Large intestine (tissue), 3 donors: Measurements from ENCODE around the gene TIMM29. TPM values are rescaled to one million over a fixed set of nuclear protein-coding genes. Genes with fewer than 3 reads are reported as not detected.
A peak's percentile ranks its signal among the peaks of the same experiment; 100 is the strongest.

Source experiments
- DNase-seq, 2 donors: peaks; one replicate each; pipeline versions ENCODE4 v3.0.0 to v3.0.0-alpha.2; 2013
- H3K27ac ChIP-seq: one replicate; pipeline ENCODE4 v1.5.1; 2013; ENCODE audit warnings: low read length
- H3K27me3 ChIP-seq: 2 replicates; pipeline ENCODE4 v1.6.1; 2013; ENCODE audit warnings: low read length; ENCODE audit not compliant: control insufficient read depth, insufficient read depth
- H3K36me3 ChIP-seq: 2 replicates; pipeline ENCODE4 v1.6.1; 2013; ENCODE audit warnings: low read length; ENCODE audit not compliant: control insufficient read depth, insufficient read depth
- H3K4me1 ChIP-seq: one replicate; pipeline ENCODE4 v1.6.1; 2013; ENCODE audit warnings: low read length; ENCODE audit not compliant: control insufficient read depth, insufficient read depth
- H3K4me3 ChIP-seq: one replicate; pipeline ENCODE4 v1.5.1; 2013; ENCODE audit warnings: low read length
- H3K9me3 ChIP-seq: one replicate; pipeline ENCODE4 v1.6.1; 2013; ENCODE audit warnings: mild to moderate bottlenecking, low read depth, low read length, moderate library complexity; ENCODE audit not compliant: control insufficient read depth
- WGBS: methylation state at CpG from one replicate; pipeline ENCODE4 v1.1.5; 2013; ENCODE audit warnings: low lambda C conversion rate; ENCODE audit not compliant: insufficient coverage; 5-methylcytosine and 5-hydroxymethylcytosine counted together
- polyA plus RNA-seq: library from polyadenylated mRNA; unstranded; fragments of 120-200 nt; gene quantifications from one replicate; pipeline ENCODE4 v1.2.1, GENCODE V29; 2013

TIMM29 gene
- polyA plus RNA-seq, 1 donor, result 21.4 TPM

DNA sequence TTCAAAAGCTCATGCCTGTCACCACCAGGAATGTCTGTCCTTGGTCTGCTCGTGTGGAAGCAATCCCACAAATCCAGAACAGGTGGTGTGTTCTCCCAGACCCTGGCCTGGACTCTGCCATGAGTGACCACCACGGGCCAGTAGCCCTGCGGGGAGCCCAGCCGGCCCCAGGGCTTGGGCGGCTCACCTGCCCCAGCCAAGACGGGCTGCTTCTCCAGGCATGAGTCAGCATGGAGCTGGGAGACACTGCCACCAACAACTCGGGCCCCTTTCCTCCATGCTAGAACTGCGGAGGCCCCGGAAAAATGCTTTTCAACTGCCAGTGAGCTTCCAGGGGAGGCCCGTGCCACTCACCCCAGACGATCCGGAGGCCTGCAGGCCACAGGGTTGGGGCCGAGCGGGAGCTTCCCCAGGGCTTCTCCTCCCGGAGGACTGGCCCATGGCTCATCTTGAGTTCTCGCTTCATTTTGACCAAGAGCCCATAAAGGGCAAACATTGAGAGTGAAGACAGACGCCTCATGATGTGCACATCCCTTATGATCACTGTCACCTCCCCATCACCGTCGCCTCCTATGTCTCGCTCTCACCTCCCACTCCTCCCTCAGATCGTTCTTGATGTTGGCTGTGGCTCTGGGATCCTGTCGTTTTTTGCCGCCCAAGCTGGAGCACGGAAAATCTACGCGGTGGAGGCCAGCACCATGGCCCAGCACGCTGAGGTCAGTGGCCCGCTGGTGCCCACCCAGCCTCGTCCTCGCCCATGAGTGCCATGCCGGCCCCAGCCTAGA is 16.8 kb upstream of the TIMM29 start:
- H3K4me3 ChIP-seq, result no peak overlapping the region
- peaks cover 74% of the 10 kb centered on the region for H3K36me3 ChIP-seq
- no CpG with 5 or more reads among the region's 31 CpGs for WGBS
- H3K27me3 ChIP-seq, result no peaks in the 10 kb centered on the region
- H3K9me3 ChIP-seq, result no peaks in the 10 kb centered on the region
- H3K4me1 ChIP-seq, result peaks cover 9% of the 10 kb centered on the region
- no peak overlapping the region for H3K27ac ChIP-seq
- no peak for DNase-seq

DNA sequence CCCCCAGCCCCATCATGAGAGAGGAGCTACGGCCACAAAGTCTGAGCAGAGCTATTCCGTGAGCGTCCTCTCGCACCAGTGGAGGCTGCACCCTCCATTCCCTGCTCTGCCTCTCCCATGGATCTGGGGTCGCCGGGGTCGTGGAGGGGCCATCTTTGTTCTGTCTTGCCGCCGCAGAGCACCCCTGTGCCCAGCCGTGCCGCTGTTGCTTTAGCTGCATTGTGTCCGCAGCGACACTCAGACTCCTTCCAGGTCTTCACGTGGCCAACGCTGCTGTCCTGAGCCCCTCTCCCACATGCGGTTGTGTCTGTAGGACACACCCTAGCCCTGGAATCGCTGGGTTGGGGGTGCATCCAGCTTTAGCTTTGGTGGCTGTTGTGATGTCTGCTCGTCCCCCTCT is 16.0 kb upstream of the TIMM29 start:
- Histone ChIP-seq H3K27me3 (no peaks in the 10 kb centered on the region), H3K36me3 (peaks cover 74% of the 10 kb centered on the region), H3K4me3 (no peak overlapping the region), H3K9me3 (no peaks in the 10 kb centered on the region), H3K27ac (no peak overlapping the region), H3K4me1 (peaks cover 9% of the 10 kb centered on the region)
- DNase-seq, result no peak
- no CpG with 5 or more reads among the region's 18 CpGs for WGBS

DNA sequence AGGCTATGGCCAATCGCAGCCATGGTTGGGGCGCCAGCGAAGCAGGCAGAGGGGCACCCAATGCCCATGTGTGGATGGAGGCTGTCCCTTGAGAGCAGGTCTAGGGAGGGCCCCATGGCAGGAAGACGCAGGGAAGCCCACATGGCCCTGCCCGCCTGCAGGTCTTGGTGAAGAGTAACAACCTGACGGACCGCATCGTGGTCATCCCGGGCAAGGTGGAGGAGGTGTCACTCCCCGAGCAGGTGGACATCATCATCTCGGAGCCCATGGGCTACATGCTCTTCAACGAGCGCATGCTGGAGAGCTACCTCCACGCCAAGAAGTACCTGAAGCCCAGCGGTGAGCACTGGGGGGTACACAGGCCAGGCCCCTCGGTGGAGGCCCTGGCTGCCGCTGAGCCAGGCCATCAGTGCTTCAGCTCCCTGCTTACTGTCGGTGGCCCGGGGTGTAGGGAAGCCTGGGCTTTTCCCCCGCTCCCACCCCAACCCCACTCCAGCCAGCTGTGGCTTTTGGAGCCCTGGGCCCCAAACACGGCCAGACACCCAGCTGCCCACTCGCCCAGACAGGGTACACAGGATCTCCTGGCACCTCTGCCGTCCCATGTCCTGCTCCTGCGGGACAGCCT is 14.8 kb upstream of the TIMM29 start:
- Histone ChIP-seq H3K27me3 (no peaks in the 10 kb centered on the region), H3K9me3 (no peaks in the 10 kb centered on the region), H3K4me1 (peaks cover 9% of the 10 kb centered on the region), H3K27ac (no peak overlapping the region), H3K4me3 (no peak overlapping the region), H3K36me3 (peaks cover 71% of the 10 kb centered on the region)
- no CpG with 5 or more reads among the region's 24 CpGs for WGBS
- no peak for DNase-seq

DNA sequence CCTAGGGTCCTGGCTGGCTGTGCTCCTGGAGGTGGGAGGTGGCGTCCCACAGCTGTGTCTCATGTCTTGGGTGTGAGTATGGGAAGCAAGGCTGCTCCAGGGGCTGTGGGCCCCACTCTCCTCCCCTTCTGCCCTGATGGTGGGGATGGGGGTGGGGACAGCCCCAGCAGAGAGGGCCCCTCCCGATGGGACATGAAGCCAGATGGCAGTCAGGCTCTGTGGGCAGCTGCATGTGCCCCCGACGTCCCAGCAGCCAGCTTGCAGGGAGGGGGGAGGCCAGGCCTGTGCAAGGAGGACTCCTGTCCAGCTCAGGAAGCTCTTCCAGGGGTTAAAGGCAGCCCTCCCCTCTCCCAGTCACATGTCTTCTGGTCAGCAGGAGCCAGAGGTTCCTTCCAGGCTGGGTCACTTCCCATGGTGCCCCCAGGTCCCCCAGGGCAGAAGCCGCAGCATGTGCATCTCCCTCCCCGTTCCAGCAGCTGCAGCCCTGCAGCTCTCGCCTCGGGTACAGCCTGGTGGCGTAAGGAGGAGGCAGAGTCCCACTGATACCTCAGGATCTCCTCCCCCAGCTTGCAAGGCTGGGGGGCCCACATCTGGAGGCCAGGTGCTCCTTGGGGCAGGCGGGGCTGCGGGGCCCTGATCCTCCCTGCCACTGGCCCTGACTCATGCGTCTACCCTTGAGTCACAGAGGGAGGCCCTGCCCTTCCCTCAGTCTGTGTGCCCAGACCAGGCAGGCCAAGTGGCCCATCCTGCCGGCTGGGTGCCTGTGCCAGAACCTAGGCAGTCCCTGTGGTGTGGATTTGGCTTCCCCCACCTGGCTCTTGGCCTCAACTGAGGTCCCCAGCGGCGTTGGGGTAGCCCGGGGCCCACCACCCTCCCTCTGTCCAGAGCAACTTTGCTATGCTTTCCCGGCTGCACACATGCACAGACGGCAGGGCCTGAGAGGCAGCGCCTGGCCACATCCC is 13.2 kb upstream of the TIMM29 start:
- no peaks in the 10 kb centered on the region for H3K9me3 ChIP-seq
- peaks cover 9% of the 10 kb centered on the region for H3K4me1 ChIP-seq
- no CpG with 5 or more reads among the region's 19 CpGs for WGBS
- H3K36me3 ChIP-seq, result peaks cover 79% of the 10 kb centered on the region
- no peak overlapping the region for H3K27ac ChIP-seq
- DNase-seq, result peak; percentile 31 to 50
- no peak overlapping the region for H3K4me3 ChIP-seq
- no peaks in the 10 kb centered on the region for H3K27me3 ChIP-seq

DNA sequence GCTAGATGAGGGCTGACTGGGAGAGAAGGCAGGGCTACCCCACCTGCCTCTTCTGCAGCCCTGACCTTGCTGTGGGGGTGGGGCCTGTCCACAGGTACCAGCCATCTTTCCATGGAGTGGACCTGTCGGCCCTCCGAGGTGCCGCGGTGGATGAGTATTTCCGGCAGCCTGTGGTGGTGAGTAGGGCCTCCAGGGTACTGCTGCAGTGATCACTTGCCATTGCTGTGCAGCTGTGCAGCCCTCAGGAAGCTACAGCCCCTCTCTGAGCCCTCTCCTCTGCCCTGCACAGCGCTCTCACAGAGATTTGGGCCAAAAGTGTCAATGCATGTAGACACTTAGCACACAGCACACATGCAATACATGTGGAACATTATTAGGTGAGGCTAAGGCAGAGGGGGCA is 12.0 kb upstream of the TIMM29 start:
- no peak for DNase-seq
- WGBS, result no CpG with 5 or more reads among the region's 6 CpGs
- peaks cover 84% of the 10 kb centered on the region for H3K36me3 ChIP-seq

DNA sequence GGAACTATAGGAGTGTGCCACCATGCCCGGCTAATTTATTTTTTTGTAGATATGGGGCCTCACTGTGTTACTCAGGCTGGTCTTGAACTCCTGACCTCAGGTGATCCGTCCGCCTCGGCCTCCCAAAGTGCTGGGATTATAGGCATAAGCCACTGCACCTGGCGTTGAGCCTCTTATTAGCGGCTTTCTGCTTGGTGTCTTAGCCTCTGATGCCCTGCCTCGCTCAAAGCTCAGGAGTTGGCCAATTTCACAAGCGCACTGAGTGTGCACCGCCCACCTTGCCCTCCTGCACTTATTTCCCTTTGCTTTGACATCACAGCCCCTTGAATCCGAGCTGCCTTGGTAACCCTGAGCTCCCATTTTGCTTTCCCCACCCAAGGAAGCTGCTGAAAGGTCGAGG is 10.3 kb upstream of the TIMM29 start:
- WGBS, result no CpG with 5 or more reads among the region's 11 CpGs
- peaks cover 9% of the 10 kb centered on the region for H3K4me1 ChIP-seq
- no peak overlapping the region for H3K4me3 ChIP-seq
- H3K36me3 ChIP-seq, result peaks cover 84% of the 10 kb centered on the region
- no peak for DNase-seq
- no peaks in the 10 kb centered on the region for H3K27me3 ChIP-seq
- no peaks in the 10 kb centered on the region for H3K9me3 ChIP-seq
- no peak overlapping the region for H3K27ac ChIP-seq

More for the DNA sequence above, 12.0 kb upstream of the TIMM29 start:
- H3K4me1 ChIP-seq, result peaks cover 9% of the 10 kb centered on the region
- H3K4me3 ChIP-seq, result no peak overlapping the region
- H3K27ac ChIP-seq, result no peak overlapping the region
- H3K27me3 ChIP-seq, result no peaks in the 10 kb centered on the region
- no peaks in the 10 kb centered on the region for H3K9me3 ChIP-seq

DNA sequence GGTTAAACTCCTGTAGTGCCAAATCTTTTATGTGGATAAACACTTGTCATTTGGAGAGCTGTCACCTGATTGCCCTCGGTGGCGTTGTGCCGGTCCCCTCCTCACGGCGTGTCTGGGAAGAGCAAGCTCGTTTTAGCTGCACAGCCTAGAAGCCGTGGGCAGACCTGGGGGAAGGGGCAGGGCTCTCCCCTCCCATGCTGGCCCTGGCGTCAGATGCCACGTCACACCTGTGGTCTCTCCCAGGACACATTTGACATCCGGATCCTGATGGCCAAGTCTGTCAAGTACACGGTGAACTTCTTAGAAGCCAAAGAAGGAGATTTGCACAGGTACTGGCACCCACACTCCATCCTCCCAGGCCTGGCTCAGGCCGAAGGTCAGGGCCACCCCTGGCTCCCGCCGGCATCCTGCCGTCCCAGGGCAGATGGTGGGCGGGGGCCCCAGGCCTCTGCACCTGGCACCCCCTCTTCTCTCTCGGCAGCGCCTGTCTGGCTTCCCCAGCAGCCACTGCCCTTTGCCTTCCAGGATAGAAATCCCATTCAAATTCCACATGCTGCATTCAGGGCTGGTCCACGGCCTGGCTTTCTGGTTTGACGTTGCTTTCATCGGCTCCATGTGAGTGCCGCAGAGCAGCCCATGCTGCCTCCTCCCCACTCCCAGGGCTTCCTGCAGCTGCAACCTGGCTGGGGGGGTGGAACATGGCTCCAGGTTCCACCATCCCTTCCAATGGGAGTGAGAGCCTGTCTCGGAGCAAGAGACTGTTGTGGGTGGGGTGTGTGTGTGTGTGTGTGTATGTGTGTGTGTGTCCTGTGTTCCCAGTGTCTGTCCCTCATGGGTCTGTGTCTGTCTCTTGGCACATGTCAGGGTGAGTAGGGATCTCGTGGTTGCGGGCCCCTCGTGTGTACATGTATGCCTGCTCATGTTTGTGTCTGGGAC is 9.0 kb upstream of the TIMM29 start:
- Histone ChIP-seq H3K4me3 (no peak overlapping the region), H3K9me3 (no peaks in the 10 kb centered on the region), H3K4me1 (peaks cover 9% of the 10 kb centered on the region), H3K36me3 (peaks cover 87% of the 10 kb centered on the region), H3K27ac (no peak overlapping the region), H3K27me3 (no peaks in the 10 kb centered on the region)
- no CpG with 5 or more reads among the region's 26 CpGs for WGBS
- no peak for DNase-seq

DNA sequence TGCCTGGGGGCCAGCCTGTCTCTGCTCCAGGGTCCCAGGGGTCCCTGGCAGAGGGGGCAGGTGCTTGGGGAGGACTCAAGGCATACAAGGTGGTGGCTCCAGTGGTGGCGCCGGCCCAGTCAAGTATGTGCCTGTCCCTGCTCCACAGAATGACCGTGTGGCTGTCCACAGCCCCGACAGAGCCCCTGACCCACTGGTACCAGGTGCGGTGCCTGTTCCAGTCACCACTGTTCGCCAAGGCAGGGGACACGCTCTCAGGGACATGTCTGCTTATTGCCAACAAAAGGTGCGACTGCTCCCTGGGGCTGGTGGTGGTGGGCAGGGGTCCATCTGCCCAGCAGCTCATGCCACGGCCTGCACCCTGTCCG is 8.3 kb upstream of the TIMM29 start:
- WGBS, result no CpG with 5 or more reads among the region's 10 CpGs
- Histone ChIP-seq H3K4me3 (no peak overlapping the region), H3K27ac (no peak overlapping the region), H3K36me3 (peaks cover 86% of the 10 kb centered on the region), H3K9me3 (no peaks in the 10 kb centered on the region), H3K27me3 (no peaks in the 10 kb centered on the region), H3K4me1 (peaks cover 4% of the 10 kb centered on the region)
- no peak for DNase-seq

DNA sequence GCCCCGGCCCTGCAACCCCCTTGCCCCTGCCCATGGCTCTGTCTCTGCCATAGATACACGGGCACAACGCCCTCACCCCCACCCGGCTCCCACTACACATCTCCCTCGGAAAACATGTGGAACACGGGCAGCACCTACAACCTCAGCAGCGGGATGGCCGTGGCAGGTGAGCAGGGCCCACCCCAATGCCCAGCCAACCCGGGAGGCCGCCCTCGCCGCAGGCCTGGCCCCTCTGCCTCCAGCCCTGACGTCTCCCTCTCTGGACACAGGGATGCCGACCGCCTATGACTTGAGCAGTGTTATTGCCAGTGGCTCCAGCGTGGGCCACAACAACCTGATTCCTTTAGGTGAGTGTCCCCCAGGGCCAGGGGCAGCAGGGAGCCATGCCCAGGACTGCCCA is 7.8 kb upstream of the TIMM29 start:
- no CpG with 5 or more reads among the region's 16 CpGs for WGBS
- no peaks in the 10 kb centered on the region for H3K9me3 ChIP-seq
- no peak for DNase-seq
- peaks cover 3% of the 10 kb centered on the region for H3K4me1 ChIP-seq
- H3K27me3 ChIP-seq, result no peaks in the 10 kb centered on the region
- H3K4me3 ChIP-seq, result no peak overlapping the region
- H3K36me3 ChIP-seq, result peaks cover 86% of the 10 kb centered on the region
- no peak overlapping the region for H3K27ac ChIP-seq
